KBM-7 (cell line): ENCODE results near the gene HES4.

ENCODE experiments used
- DNase-seq: peaks from one replicate; pipeline ENCODE4 v3.0.0-alpha.2; 2015
- in situ Hi-C: fragments of 300-500 bp; cut with MboI; formaldehyde crosslinking; loops from 2 replicates; pipeline ENCODE4 v1.14.3; 2020; ENCODE audit warnings: low sequenced_read_pairs, low pct_unique_long_range_greater_than_20kb, mixed read lengths

Gene HES4

GRCh38 chr1:999725-1000356, at the start of gene HES4:
Gene HES4 (minus strand): TSS chr1:1000097. CDS start chr1:999973, 124 bp downstream.
- DNase-seq: peak; percentile 83
- in situ Hi-C loops: no loop called here

GRCh38 chr1:1048765-1049164, 48.9 kb upstream of the HES4 start:
- in situ Hi-C loops: no loop called here
- no peak for DNase-seq

GRCh38 chr1:1047963-1048362, 48.1 kb upstream of the HES4 start:
- in situ Hi-C loops: no loop called here
- DNase-seq: no peak

DNA sequence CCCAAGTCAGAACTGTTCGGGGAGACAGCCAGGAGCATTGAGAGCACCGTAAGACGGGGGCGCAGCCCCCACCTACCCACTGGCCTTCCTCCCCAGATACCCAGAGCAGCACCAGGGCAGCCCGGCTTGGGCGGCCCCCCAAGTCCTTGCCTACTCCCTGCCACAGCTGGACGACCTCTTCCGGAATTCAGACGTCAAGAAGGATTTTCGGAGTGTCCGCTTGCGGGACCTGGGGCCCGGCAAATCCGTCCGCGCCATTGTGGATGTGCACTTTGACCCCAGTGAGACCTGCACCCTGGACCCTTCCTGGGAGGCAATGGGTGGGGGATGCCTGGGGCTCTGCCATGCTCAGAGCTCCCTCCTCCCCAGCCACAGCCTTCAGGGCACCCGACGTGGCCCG, 47.5 kb upstream of the HES4 start:
- in situ Hi-C loops: no loop called here
- DNase-seq: no peak

DNA sequence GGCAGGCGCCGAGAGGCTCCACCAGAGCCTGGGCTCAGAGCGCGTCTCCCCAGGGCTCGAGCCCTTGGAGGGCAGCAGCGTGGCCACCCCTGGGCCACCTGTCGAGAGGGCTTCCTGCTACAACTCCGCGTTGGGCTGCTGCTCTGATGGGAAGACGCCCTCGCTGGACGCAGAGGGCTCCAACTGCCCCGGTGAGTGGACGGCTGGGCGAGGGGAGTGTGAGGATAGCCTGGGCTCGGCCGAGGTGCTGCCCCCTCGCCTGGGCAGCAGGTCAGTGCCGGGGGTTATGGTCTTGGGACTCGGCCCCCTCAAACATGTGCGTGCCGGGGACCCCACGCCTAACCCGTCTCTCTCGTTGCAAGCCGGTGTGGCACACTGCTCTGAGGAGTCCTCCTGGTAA, 46.9 kb upstream of the HES4 start:
- in situ Hi-C loops: no loop called here

DNA sequence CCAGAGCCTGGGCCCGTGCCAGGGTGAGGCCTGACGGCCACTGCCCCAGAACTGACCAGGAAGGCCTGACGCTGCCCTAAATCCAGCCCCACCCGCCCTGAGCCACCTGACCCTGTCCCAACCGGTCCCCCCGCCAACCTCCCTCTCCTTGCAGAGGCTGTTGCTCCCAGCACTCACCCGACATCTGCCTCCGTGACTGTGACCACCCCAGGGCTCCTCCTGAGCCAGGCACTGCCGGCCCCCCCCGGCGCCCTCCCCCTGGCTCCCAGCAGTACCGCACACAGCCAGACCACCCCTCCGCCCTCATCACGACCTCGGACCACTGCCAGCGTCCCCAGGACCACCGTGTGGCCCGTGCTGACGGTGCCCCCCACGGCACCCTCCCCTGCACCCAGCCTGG, 46.3 kb upstream of the HES4 start:
- in situ Hi-C loops: no loop called here
- DNase-seq: no peak

More for the DNA sequence above, 46.9 kb upstream of the HES4 start:
- DNase-seq: no peak

DNA sequence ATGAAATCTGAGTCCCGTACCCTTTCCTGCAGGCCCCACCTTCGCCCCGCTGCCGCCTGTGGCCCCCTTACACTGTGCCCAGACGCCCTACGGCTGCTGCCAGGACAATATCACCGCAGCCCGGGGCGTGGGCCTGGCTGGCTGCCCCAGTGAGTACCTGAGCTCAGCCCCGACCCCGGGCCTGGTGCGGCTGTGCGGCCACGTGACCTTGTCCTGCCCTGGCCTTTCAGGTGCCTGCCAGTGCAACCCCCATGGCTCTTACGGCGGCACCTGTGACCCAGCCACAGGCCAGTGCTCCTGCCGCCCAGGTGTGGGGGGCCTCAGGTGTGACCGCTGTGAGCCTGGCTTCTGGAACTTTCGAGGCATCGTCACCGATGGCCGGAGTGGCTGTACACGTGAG, 45.2 kb upstream of the HES4 start:
- in situ Hi-C loops: no loop called here
- no peak for DNase-seq

- DNase-seq: no peak
- in situ Hi-C loops: no loop called here
Measured at GRCh38 chr1:1044455-1045078, 44.7 kb upstream of the HES4 start.

- in situ Hi-C loops: no loop called here
- no peak for DNase-seq
Measured at GRCh38 chr1:1043921-1044320, 44.0 kb upstream of the HES4 start.

- no peak for DNase-seq
- in situ Hi-C loops: no loop called here
Measured at GRCh38 chr1:1043411-1043810, 43.5 kb upstream of the HES4 start.

- DNase-seq: no peak
- in situ Hi-C loops: no loop called here
Measured at GRCh38 chr1:1042835-1043234, 42.9 kb upstream of the HES4 start.

DNA sequence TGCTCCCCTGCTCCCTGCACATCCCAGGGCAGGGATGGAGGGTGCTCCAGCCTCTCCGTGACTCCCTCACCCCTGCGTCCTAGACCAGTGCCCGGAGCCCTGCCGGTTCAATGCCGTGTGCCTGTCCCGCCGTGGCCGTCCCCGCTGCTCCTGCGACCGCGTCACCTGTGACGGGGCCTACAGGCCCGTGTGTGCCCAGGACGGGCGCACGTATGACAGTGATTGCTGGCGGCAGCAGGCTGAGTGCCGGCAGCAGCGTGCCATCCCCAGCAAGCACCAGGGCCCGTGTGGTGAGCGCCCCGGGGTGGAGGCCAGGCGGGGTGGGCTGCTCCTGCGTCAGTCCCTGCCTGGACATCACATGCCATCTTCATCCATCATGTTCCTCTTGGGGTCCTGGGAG, 42.0 kb upstream of the HES4 start:
- no peak for DNase-seq
- in situ Hi-C loops: no loop called here

DNA sequence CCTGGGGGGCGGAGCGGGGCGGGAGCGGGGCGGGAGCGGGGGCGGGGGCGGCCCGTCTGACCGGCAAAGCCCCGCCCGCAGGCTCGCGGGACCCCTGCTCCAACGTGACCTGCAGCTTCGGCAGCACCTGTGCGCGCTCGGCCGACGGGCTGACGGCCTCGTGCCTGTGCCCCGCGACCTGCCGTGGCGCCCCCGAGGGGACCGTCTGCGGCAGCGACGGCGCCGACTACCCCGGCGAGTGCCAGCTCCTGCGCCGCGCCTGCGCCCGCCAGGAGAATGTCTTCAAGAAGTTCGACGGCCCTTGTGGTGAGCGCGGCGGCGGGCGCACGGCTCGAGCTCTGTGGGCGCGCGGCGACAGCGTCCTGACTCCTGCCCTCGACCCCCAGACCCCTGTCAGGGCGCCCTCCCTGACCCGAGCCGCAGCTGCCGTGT, 41.2 kb upstream of the HES4 start:
- in situ Hi-C loops: no loop called here
- no peak for DNase-seq

DNA sequence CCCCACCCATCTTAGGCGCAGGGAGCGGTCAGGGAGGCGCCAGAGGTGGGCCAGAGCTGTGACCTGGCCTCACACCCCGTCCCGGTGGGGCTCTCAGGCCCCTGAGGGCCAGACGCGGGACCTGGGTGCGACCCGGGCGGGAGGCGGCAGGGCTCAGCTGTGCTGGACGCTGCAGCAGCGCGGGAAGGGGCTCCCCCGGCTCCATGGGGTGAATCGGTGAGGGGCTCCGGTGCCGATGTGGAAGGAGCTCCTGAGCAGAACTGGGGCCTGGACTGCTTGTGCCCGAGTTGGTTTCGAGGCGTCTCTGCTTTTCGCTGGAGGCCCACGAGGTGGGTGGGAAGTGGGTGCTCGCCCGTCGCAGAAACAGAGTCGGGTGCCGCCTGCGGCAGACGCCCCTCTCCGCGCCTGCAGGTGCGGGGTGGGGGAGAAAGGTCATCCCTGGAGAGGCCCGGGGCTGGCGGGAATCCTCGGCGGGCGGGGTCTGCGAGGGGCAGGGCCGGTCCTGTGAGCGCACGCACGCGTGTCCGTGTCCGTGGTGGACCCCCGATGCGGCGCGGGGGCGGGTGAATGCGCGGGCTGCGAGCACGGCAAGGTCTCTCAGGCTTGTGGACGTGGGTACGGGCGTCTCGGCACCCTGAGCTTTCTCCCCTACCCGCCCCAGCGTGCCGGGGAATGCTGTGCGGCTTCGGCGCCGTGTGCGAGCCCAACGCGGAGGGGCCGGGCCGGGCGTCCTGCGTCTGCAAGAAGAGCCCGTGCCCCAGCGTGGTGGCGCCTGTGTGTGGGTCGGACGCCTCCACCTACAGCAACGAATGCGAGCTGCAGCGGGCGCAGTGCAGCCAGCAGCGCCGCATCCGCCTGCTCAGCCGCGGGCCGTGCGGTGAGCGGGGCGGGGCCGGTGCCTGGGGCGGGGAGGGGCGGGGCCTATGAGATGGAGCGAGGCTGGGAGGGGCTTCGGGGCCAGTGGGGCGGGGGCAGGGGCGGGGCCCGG, 40.4 kb upstream of the HES4 start:
- in situ Hi-C loops: no loop called here
- peak; percentile 54 for DNase-seq

GRCh38 chr1:1039145-1039910, 39.4 kb upstream of the HES4 start:
- DNase-seq: peak; percentile 28
- in situ Hi-C loops: no loop called here

DNA sequence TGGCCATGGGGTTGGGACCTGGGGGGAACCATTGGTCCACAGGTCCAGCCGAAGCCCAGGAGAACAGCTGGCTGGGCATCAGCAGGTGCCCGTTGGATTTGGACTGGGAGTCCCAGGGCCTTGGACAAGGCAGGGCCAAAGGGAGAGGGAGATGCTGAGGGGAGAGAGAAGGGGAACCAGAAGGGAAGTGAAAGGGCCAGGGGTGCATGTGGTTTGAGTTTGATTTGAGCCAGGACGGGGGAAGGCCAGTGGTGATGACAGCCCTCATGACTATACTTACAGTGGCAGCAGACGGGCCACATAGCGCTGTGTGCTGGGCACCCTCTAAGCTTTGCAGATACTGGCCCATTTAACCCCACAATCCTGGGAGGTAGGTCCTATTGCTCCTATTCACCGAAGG, 38.8 kb upstream of the HES4 start:
- peak; percentile 45 for DNase-seq

GRCh38 chr1:1037366-1038327, 37.8 kb upstream of the HES4 start:
- DNase-seq: no peak

More for the DNA sequence above, 38.8 kb upstream of the HES4 start:
- in situ Hi-C loops: no loop called here

DNA sequence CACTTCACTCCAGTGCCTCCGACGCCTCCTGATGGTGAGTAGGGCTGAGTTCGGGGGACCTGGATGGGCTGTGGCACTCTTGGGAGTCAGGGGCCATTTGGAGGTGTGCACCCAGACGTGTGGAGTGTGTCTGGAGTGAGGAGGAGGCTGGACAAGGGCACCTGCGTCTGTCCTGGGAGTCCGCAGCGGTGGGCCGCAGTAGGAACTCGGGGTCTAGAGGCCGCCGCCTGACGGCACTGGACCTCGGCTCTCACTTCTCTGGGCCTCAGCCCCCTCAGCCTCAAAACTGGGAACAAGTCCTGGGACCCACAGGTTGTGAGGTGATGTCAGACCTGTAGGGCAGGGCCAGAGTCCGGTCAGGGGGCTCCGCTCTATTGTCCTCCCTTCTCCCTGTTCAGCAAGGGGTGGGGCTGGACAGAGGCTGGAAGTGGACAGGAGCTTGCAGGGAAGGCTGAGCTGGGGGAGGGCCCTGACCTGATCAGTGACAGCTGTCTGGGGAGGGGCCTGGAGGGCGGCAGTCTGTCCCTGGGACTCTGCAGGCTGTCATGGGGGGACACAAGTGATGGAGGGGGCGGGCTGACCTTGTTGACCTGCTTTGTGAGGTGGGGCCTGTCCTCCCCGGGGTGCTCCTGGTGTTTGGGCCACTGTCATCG, 35.5 kb upstream of the HES4 start:
- in situ Hi-C loops: no loop called here
- no peak for DNase-seq

More at GRCh38 chr1:1037366-1038327, 37.8 kb upstream of the HES4 start:
- in situ Hi-C loops: no loop called here
